ENCODE data around the gene MAN1C1. TPM values are rescaled to one million over a fixed set of nuclear protein-coding genes. Genes with fewer than 3 reads are reported as not detected.
A peak's percentile ranks its signal among the peaks of the same experiment; 100 is the strongest.

Gene MAN1C1
- total and polyA plus RNA-seq, 2 donors from 2014 or later, result 31.7 to 65.5 TPM

- no peaks in the 10 kb centered on the region for H3K27me3 ChIP-seq (ENCODE audit: control insufficient read depth, insufficient read depth, low read length)
- no peak for FAIRE-seq
- peak in 1 of 5 donors; percentile 74 for DNase-seq
- no peak for TF ChIP-seq CTCF (IDR thresholded peaks at IDR 0.05; ENCODE audit: borderline replicate concordance, extremely low read depth, insufficient read depth)
- intact Hi-C loops (cut with DNase I), result no loop called here
- H3K27ac ChIP-seq (ENCODE audit: low read depth in 2 of 2, low read length in 2 of 2), result no peak overlapping the region
- H3K4me3 ChIP-seq (ENCODE audit: low read length in 3 of 3), result no peak overlapping the region
- H3K4me1 ChIP-seq (ENCODE audit: control insufficient read depth in 2 of 3, insufficient read depth in 2 of 3, low read depth in 1 of 3, low read length in 3 of 3), result peaks cover 0 to 12% (median 0%) of the 10 kb centered on the region in 3 donors
- no peaks in the 10 kb centered on the region for H3K9me3 ChIP-seq (ENCODE audit: control insufficient read depth in 2 of 3, insufficient read depth in 1 of 3, low read length in 3 of 3)
- H3K36me3 ChIP-seq (ENCODE audit: control insufficient read depth in 2 of 3, insufficient read depth in 3 of 3, low read length in 3 of 3), result peaks cover 0 to 14% (median 0%) of the 10 kb centered on the region in 3 donors
- no peak overlapping the region for H3K9ac ChIP-seq (ENCODE audit: low read length in 3 of 3)
Observed at GRCh38 chr1:25808481-25809244, 192.1 kb downstream of the MAN1C1 start.

- peaks cover 0 to 14% (median 3%) of the 10 kb centered on the region in 3 donors for H3K36me3 ChIP-seq (ENCODE audit: control insufficient read depth in 2 of 3, insufficient read depth in 3 of 3, low read length in 3 of 3)
- H3K4me1 ChIP-seq (ENCODE audit: control insufficient read depth in 2 of 3, insufficient read depth in 2 of 3, low read depth in 1 of 3, low read length in 3 of 3), result peaks cover 0 to 12% (median 0%) of the 10 kb centered on the region in 3 donors
- intact Hi-C loops (cut with DNase I), result no loop called here
- H3K27ac ChIP-seq (ENCODE audit: low read depth in 2 of 2, low read length in 2 of 2), result no peak overlapping the region
- no peak for TF ChIP-seq CTCF (IDR thresholded peaks at IDR 0.05; ENCODE audit: borderline replicate concordance, extremely low read depth, insufficient read depth)
- H3K4me3 ChIP-seq (ENCODE audit: low read length in 3 of 3), result no peak overlapping the region
- DNase-seq (peak in 1 of 5 donors; percentile 77), FAIRE-seq (no peak)
- no peak overlapping the region for H3K9ac ChIP-seq (ENCODE audit: low read length in 3 of 3)
- H3K9me3 ChIP-seq (ENCODE audit: control insufficient read depth in 2 of 3, insufficient read depth in 1 of 3, low read length in 3 of 3), result no peaks in the 10 kb centered on the region
- H3K27me3 ChIP-seq (ENCODE audit: control insufficient read depth, insufficient read depth, low read length), result no peaks in the 10 kb centered on the region
Observed at GRCh38 chr1:25809283-25809926, 192.8 kb downstream of the MAN1C1 start.

- Histone ChIP-seq H3K27ac (ENCODE audit: low read depth in 2 of 2, low read length in 2 of 2) (no peak overlapping the region), H3K9ac (ENCODE audit: low read length in 3 of 3) (no peak overlapping the region), H3K4me1 (ENCODE audit: control insufficient read depth in 2 of 3, insufficient read depth in 2 of 3, low read depth in 1 of 3, low read length in 3 of 3) (peaks cover 0 to 12% (median 0%) of the 10 kb centered on the region in 3 donors), H3K4me3 (ENCODE audit: low read length in 3 of 3) (no peak overlapping the region), H3K27me3 (ENCODE audit: control insufficient read depth, insufficient read depth, low read length) (no peaks in the 10 kb centered on the region), H3K9me3 (ENCODE audit: control insufficient read depth in 2 of 3, insufficient read depth in 1 of 3, low read length in 3 of 3) (no peaks in the 10 kb centered on the region), H3K36me3 (ENCODE audit: control insufficient read depth in 2 of 3, insufficient read depth in 3 of 3, low read length in 3 of 3) (peaks cover 0 to 14% (median 3%) of the 10 kb centered on the region in 3 donors)
- no peak for TF ChIP-seq CTCF (IDR thresholded peaks at IDR 0.05; ENCODE audit: borderline replicate concordance, extremely low read depth, insufficient read depth)
- DNase-seq (peak in 1 of 5 donors; percentile 69), FAIRE-seq (no peak)
- intact Hi-C loops (cut with DNase I), result no loop called here
Observed at GRCh38 chr1:25809929-25810328, 193.3 kb downstream of the MAN1C1 start.

Measured in kidney (tissue), 14 donors.